Lower lobe of right lung (tissue), 2 donors: ENCODE results near the gene KCNJ6. TPM values are rescaled to one million over a fixed set of nuclear protein-coding genes. Genes with fewer than 3 reads are reported as not detected.
"Not testable (repeated sequence)": the region's sequence is repeated elsewhere in the genome, so short reads cannot be mapped to it uniquely, and the experiment has no call there.

Experiments used
- ATAC-seq, 2 donors: fragments of 200-7000 bp; cut with Tn5 transposase; one replicate each; pipeline ENCODE4 v1.9.1; 2020 to 2022; ENCODE audit warnings: mild to moderate bottlenecking in 2 of 2, moderate library complexity in 2 of 2
- DNase-seq: peaks from one replicate; pipeline ENCODE4 v3.0.0-alpha.2; 2020
- H3K27ac ChIP-seq: fragments of 200-600 bp; one replicate; pipeline ENCODE4 v1.8.0; 2022
- H3K27me3 ChIP-seq: fragments of 200-600 bp; one replicate; pipeline ENCODE4 v1.8.0; 2022; ENCODE audit warnings: low read depth
- H3K36me3 ChIP-seq: fragments of 200-600 bp; one replicate; pipeline ENCODE4 v1.8.0; 2022; ENCODE audit warnings: mild to moderate bottlenecking
- H3K4me1 ChIP-seq: fragments of 200-600 bp; one replicate; pipeline ENCODE4 v1.8.0; 2022
- H3K4me3 ChIP-seq: fragments of 200-600 bp; one replicate; pipeline ENCODE4 v1.8.0; 2022; ENCODE audit warnings: mild to moderate bottlenecking
- H3K9me3 ChIP-seq: fragments of 200-600 bp; one replicate; pipeline ENCODE4 v1.8.0; 2022
- CTCF ChIP-seq: fragments of 200-600 bp; IDR thresholded peaks from one replicate; pipeline ENCODE4 v1.8.0; 2022; ENCODE audit warnings: antibody characterized with exemption, mild to moderate bottlenecking
- intact Hi-C: fragments of 100-400 bp; cut with DNase I; formaldehyde crosslinking; loops from one replicate; pipeline ENCODE4 v1.11.0; 2022
- total RNA-seq: library from RNA; stranded (reverse); fragmentation: NEBNext Ultra II Directional; extraction: Animal tissue kit (Norgen Biotek cat#: 25700); gene quantifications from one replicate; pipeline ENCODE4 v1.2.1, GENCODE V29; 2021
- donor health status: DM: no; HTN: yes; CAD: no; lungs with severe emphysema.

KCNJ6 gene
- total RNA-seq, 1 donor from 2014 or later = 0.09 TPM

DNA sequence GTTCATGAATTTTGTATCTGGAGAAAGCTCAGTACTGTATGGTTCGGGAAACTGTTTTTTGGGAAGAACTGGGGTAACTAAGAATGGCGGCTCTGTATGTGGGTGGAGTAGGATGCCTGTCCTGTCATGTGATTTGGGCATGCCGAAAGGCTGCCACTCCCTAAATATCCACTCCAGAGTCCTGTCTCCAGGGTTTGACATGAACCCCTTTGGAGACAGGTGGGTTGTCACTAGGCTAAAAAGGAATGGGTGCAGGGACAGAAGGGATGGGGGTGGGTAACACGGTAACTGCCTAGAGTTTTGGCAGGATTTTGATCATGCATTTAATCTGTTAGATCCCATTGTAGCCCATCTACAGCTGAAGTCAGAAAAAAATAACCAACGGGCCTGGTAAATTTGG lies 150.1 kb downstream of the KCNJ6 start:
- TF ChIP-seq CTCF = no peak
- intact Hi-C loops = no loop called here
- Histone ChIP-seq H3K4me3 (no peak overlapping the region), H3K36me3 (no peaks in the 10 kb centered on the region), H3K4me1 (no peaks in the 10 kb centered on the region), H3K9me3 (no peaks in the 10 kb centered on the region), H3K27ac (no peak overlapping the region), H3K27me3 (no peaks in the 10 kb centered on the region)
- DNase-seq = no peak
- no peak for ATAC-seq

- ATAC-seq (no peak), DNase-seq (no peak)
- Histone ChIP-seq H3K27ac (no peak overlapping the region), H3K4me3 (no peak overlapping the region), H3K27me3 (no peaks in the 10 kb centered on the region), H3K36me3 (no peaks in the 10 kb centered on the region), H3K4me1 (no peaks in the 10 kb centered on the region), H3K9me3 (no peaks in the 10 kb centered on the region)
- intact Hi-C loops = no loop called here
- no peak for TF ChIP-seq CTCF
These were observed 150.9 kb downstream of the KCNJ6 start for GRCh38 chr21:37765221-37765900.

DNA sequence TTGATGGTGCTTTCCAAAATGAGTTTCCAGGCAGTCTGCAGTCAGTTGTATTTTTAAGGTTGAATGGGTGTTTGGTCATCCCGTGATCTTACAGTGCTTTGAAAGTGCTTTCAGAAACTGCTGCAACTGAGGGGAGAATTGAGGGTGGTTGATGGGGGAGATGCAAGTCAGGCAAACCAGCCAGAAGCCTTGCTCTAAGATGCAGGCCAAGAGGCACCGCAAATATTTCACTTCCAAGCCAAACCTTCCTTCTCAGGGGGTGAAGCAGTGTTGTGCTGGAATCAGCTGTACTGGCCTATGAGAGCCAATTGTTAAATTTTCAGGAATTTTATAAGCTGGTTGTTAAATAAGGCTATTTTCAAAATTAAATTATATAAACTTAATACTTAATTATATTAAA lies 151.6 kb downstream of the KCNJ6 start:
- H3K36me3 ChIP-seq = no peaks in the 10 kb centered on the region
- H3K4me3 ChIP-seq = no peak overlapping the region
- H3K27me3 ChIP-seq = no peaks in the 10 kb centered on the region
- ATAC-seq = no peak
- H3K9me3 ChIP-seq = no peaks in the 10 kb centered on the region
- H3K4me1 ChIP-seq = no peaks in the 10 kb centered on the region
- DNase-seq = no peak
- intact Hi-C loops = no loop called here
- no peak overlapping the region for H3K27ac ChIP-seq
- no peak for TF ChIP-seq CTCF

- no peak for TF ChIP-seq CTCF
- no peak overlapping the region for H3K4me3 ChIP-seq
- H3K9me3 ChIP-seq = no peaks in the 10 kb centered on the region
- H3K4me1 ChIP-seq = no peaks in the 10 kb centered on the region
- intact Hi-C loops = no loop called here
- H3K27me3 ChIP-seq = no peaks in the 10 kb centered on the region
- H3K27ac ChIP-seq = no peak overlapping the region
- no peak for ATAC-seq
- DNase-seq = no peak
- no peaks in the 10 kb centered on the region for H3K36me3 ChIP-seq
These were observed 153.0 kb downstream of the KCNJ6 start for GRCh38 chr21:37763298-37763697.

GRCh38 chr21:37762606-37763005 lies 153.7 kb downstream of the KCNJ6 start:
- ATAC-seq = no peak
- no peak for DNase-seq
- H3K27ac ChIP-seq = no peak overlapping the region
- H3K4me1 ChIP-seq = no peaks in the 10 kb centered on the region
- intact Hi-C loops = no loop called here
- H3K4me3 ChIP-seq = no peak overlapping the region
- H3K27me3 ChIP-seq = no peaks in the 10 kb centered on the region
- no peaks in the 10 kb centered on the region for H3K36me3 ChIP-seq
- no peak for TF ChIP-seq CTCF
- no peaks in the 10 kb centered on the region for H3K9me3 ChIP-seq

DNA sequence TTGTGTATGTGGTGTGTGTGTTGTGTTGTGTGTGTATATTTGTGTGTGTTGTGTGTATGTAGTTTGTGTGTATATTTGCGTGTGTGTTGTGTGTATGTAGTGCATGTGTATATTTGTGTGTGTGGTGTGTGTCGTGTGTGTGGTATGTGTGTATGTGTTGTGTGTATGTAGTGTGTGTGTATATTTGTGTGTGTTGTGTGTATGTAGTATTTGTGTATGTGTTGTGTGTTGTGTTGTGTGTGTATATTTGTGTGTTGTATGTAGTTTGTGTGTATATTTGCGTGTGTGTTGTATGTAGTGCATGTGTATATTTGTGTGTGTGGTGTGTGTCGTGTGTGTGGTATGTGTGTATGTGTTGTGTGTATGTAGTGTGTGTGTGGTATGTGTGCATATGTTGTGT lies 154.9 kb downstream of the KCNJ6 start:
- ATAC-seq, intact Hi-C loops, H3K4me1 ChIP-seq, H3K27ac ChIP-seq, DNase-seq, H3K36me3 ChIP-seq, H3K27me3 ChIP-seq, H3K4me3 ChIP-seq, H3K9me3 ChIP-seq: not testable (repeated sequence)
